ENCODE data around the gene MAPK8IP3.
A peak's percentile ranks its signal among the peaks of the same experiment; 100 is the strongest.

MAPK8IP3 gene

DNA sequence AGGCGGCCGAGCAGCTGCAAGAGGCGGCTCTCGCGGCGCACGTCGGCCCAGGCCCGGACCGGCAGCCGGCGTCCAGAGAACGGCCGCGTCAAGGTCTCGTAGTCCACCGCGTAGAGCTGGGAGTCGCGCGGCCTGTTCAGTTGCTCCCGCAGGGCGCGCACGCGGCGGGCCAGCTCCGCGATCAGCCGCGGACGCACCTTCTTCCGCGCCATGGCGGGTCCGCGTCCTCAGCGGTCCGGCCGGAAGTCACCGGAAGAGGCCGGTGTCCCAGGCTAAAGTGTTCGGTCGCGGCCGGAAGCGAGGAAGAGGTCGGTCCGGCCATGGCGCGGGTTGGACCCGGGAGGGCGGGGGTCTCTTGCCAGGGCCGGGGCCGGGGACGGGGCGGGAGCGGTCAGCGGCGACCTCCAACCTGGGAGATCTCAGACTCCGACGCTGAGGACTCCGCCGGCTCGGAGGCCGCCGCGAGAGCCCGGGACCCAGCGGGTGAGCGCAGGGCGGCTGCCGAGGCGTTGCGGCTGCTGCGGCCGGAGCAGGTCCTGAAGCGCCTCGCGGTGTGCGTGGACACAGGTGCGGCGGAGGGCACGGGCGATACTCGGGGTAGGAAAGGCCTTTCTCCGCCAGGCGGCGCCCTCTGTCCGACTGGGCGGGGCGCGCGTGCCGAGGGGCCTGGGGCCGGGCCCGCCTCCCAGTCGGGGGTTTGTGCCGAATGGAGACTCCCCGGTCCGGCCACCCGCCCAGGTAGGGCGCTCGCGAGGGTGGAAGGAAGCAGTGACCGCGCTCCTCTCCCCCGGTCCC, 67.1 kb downstream of the MAPK8IP3 start, which contains the start of gene MRPS34:
Gene MRPS34 (minus strand): TSS at position 227 of the 795 bp plus-strand sequence. CDS start 15 bp downstream, at position 212.
- peak; percentile 53 for DNase-seq (ENCODE audit: low read depth in 2 of 2, low spot score in 1 of 2)

DNA sequence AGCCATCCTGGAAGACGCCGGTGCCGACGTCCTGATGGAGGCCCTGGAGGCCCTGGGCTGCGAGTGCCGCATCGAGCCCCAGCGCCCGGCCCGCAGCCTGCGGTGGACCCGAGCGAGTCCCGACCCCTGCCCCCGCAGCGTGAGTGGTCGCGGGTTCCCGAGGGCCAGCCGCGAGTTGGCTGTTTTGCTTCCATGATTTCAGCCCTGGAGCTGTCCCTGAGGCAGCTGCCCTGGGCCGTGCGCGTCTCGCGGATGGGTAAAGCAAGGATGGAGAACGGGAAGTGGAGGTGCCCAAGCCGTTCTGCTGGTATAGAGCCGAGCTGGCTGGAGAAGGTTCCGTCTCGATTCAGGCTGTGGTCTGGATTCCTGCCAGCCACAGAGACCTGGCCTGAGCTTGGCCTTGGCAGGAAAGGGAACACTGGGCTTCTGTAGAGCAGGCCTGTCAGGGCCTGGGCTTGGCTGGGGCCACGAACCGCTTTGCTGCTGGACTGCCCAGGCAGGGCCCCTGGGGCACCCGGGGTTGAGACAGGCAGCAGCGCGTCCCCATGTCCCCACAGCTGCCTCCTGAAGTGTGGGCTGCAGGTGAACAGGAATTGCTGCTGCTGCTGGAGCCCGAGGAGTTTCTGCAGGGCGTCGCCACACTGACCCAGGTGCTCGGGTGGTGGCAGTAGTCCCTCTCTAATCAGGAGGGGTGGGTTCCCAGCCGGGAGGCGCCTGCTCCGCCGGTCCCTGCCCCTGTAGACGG, 67.9 kb downstream of the MAPK8IP3 start:
- no peak for DNase-seq (ENCODE audit: low read depth in 2 of 2, low spot score in 1 of 2)

- DNase-seq (ENCODE audit: low read depth in 2 of 2, low spot score in 1 of 2), result no peak
Observed at GRCh38 chr16:1774448-1774780, 68.4 kb downstream of the MAPK8IP3 start.

DNA sequence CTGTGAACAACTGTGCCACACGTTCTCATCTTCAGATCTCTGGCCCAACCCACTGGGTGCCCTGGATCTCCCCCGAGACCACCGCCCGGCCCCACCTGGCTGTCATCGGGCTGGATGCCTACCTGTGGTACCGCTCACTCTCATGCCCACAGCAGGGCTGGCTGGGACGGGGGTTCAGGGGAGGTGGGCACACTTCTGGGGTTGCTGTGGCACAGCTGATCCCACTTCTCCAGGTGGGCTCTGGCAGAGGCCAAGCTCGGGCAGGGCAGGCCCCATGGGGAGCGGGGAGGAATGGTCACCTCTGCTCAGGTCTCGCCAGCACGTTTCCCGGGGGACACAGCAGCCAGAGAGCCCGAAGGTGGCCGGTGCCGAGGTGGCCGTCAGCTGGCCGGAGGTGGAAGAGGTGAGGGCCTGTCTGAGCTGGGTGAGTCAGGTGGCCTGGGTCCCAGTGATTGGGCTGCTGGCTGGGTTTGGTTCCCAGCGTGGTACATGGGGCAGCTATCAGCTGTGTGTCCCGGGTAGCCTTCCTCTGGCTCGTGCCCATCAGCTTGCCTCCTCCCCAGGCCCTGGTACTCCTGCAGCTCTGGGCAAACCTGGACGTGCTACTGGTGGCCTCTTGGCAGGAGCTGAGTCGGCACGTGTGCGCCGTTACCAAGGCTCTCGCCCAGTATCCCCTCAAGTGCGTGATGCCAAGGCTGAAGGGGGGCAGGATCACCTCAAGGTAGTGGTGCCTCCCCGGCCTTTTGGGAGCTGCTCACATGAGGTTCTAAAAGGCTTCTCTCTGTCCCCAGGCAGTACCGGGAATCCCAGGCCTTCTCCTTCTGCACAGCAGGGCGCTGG, 69.2 kb downstream of the MAPK8IP3 start:
- no peak for DNase-seq (ENCODE audit: low read depth in 2 of 2, low spot score in 1 of 2)

DNA sequence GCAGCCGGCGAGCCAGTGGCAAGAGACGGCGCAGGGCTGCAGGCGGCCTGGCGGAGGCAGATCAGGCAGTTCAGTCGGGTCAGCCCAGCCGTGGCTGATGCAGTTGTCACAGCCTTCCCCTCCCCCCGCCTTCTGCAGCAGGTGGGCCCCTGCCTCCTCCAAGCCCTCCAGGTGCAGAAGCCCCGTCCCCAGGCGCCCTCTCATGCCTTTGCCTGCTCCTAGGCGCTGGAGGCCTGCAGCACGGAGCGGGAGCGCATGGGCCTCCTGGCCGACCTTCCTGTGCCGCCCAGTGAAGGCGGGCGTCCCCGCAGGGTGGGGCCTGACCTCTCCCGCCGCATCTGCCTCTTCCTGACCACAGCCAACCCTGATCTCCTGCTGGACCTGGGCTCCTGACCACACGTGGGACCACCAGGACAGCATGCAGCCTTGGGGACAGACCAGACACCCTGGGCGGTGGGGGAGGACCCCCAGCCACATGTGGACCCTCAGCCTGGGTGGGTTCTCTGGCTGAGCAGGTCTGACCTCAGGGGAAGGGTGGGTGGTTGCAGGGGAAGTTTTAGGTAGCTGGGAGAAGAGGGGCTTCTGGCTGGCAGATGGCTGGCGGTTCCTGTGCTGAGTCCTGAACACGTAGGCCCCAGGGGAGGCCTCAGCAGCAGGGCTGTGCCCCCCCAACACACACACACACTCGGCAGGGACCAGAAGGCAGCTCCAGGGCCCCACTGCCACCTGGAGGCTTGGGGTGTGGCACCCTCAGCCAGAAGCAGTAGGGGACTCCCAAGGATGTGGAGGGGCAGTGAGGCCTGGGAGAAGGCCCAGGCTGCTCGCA, 70.1 kb downstream of the MAPK8IP3 start:
- no peak for DNase-seq (ENCODE audit: low read depth in 2 of 2, low spot score in 1 of 2)

- no peak for DNase-seq (ENCODE audit: low read depth in 2 of 2, low spot score in 1 of 2)
Observed at GRCh38 chr16:1776672-1776955, 70.6 kb downstream of the MAPK8IP3 start.

DNA sequence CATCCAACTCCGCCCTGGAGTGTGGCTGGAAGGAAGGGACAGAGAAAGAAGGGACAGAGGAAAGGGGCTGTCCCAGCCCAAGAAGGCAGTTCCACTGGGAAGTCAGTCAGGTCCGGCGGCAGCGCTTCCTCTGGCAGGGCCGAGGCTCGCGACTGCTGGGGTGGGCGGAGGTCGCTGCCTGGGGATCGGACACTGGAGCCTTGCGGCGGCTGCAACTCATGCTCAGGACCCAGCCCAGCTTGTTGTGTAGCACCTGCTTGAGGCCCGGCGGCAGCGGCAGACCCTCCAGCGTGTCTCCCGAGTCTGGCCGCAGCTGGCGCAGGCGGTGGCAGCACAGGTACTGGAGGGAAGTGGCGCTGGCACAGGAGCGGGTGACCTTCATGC, 71.0 kb downstream of the MAPK8IP3 start:
- no peak for DNase-seq (ENCODE audit: low read depth in 2 of 2, low spot score in 1 of 2)

DNA sequence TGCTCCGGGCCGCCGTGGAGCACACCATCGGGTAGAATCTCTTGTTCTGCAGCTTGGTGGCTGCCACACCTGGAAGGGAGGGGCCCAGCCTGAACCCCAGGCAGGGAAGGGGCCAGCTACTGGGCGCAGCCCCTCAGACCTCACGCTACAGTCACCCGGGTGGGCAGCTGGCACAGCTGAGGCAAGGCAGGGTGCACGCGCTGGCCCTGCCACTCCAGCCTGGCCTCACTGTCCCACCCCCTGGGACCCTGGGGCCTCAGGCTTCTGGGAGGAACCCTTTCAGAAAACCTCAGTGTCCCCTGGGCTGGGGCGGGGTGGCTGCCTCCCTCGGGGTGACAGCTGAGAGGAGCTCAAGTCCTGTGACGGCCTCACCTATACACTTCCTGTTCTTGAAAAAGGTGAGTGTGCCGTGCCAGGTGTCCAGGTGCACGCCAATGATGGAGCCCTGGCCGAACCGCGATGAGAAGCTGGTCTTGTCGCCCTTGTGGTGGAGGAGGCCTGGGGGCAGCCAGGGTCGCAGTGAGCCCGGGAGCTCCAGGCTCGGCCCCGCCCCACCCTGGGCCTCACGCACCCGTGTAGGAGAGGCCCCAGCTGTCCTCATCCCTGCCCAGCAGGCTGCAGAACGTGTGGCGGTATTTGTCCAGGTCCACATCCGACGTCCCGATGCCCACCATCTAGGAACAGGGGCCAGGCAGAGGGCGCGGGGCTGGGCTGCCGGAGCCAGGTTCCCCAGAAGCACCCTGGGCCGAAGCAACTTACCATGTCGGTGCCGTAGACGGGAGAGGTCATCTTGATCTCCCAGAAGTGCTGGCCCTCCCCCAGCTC, 71.6 kb downstream of the MAPK8IP3 start:
- no peak for DNase-seq (ENCODE audit: low read depth in 2 of 2, low spot score in 1 of 2)

GRCh38 chr16:1778200-1779179, 72.5 kb downstream of the MAPK8IP3 start:
- no peak for DNase-seq (ENCODE audit: low read depth in 2 of 2, low spot score in 1 of 2)

DNA sequence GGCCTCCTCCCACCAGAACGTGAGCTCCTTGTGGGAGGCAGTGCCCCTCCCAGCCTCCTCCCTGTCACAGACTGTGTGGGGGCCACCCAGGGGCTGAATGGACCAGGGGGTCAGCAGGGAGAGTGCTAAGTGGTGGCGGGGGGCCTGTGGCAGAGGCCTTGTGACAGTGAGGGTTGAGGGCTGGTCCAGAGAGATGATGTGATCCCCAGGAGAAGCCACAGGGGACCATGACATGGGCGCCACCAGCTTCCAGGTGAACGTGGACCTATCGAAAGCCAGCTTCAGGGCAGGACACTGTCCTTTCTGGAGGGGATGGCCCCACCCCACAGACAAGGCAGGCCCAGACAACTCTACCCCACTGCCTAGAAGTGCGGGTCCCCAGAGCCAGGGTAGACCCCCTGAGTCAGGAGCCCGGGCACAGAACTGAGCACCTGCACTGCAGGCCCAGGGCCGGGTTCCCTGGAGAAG, 73.3 kb downstream of the MAPK8IP3 start:
- no peak for DNase-seq (ENCODE audit: low read depth in 2 of 2, low spot score in 1 of 2)

GRCh38 chr16:1779741-1780676, 74.0 kb downstream of the MAPK8IP3 start:
- no peak for DNase-seq (ENCODE audit: low read depth in 2 of 2, low spot score in 1 of 2)

GRCh38 chr16:1780677-1781072, 74.7 kb downstream of the MAPK8IP3 start:
- no peak for DNase-seq (ENCODE audit: low read depth in 2 of 2, low spot score in 1 of 2)

- no peak for DNase-seq (ENCODE audit: low read depth in 2 of 2, low spot score in 1 of 2)
Observed at GRCh38 chr16:1781254-1781653, 75.3 kb downstream of the MAPK8IP3 start.

GRCh38 chr16:1781758-1782407, 75.9 kb downstream of the MAPK8IP3 start:
- DNase-seq (ENCODE audit: low read depth in 2 of 2, low spot score in 1 of 2), result no peak

- DNase-seq (ENCODE audit: low read depth in 2 of 2, low spot score in 1 of 2), result peak; percentile 92 to 97
Observed at GRCh38 chr16:1782408-1783264, 76.6 kb downstream of the MAPK8IP3 start, which contains the start of the genes NUBP2 and SPSB3. Gene NUBP2, plus strand, starts transcription at chr16:1782960. Its CDS starts 61 bp downstream, at chr16:1783021. Gene SPSB3, minus strand, starts transcription at chr16:1782571. Its CDS starts 1,088 bp downstream, at chr16:1781483.

All from stimulated activated CD8-positive, alpha-beta memory T cell treated with anti-CD3 and anti-CD28 coated beads, Interleukin-4, amount 100 ng/mL, for 4 hours (primary cell).